HFF-Myc (cell line): Measurements from ENCODE around the gene MED13.
"Not testable (repeated sequence)": the region's sequence is repeated elsewhere in the genome, so short reads cannot be mapped to it uniquely, and the experiment has no call there.

Source experiments
- DNase-seq: peaks from one replicate; pipeline ENCODE4 v3.0.0-alpha.2; 2011; ENCODE audit warnings: low read depth; ENCODE audit errors: extremely low read depth
- H3K4me3 ChIP-seq: replicated peaks from 2 replicates; pipeline ENCODE4 v1.5.1; 2011; ENCODE audit warnings: low read depth, mild to moderate bottlenecking, control low read depth, low read length
- TF ChIP-seq, protein P1 (sequence below): IDR thresholded peaks from 2 replicates; pipeline ENCODE4 v1.5.1; 2012; ENCODE audit warnings: mild to moderate bottlenecking, low read depth, low read length, control low read depth; ENCODE audit errors: missing control alignments

Gene MED13

DNA sequence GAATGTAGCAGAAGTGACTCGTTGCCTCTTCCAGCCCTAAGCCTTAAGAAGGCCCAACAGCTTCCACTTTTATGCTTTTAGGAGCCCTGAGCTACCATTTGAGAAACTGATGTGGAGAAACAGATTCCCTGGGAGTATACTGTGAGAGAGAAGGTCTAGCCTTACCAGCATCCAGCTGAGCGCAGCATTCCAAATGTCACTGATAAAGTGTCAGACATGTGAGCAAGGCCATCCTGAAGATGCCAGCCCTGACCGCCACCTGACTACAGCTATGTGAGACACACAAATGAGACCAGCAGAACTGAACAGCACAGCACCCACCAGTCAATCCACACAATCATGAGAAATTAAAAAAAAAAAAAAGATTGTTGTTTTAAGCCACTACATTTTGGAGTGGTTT is 18.6 kb upstream of the MED13 start:
- TF ChIP-seq, protein P1, sequence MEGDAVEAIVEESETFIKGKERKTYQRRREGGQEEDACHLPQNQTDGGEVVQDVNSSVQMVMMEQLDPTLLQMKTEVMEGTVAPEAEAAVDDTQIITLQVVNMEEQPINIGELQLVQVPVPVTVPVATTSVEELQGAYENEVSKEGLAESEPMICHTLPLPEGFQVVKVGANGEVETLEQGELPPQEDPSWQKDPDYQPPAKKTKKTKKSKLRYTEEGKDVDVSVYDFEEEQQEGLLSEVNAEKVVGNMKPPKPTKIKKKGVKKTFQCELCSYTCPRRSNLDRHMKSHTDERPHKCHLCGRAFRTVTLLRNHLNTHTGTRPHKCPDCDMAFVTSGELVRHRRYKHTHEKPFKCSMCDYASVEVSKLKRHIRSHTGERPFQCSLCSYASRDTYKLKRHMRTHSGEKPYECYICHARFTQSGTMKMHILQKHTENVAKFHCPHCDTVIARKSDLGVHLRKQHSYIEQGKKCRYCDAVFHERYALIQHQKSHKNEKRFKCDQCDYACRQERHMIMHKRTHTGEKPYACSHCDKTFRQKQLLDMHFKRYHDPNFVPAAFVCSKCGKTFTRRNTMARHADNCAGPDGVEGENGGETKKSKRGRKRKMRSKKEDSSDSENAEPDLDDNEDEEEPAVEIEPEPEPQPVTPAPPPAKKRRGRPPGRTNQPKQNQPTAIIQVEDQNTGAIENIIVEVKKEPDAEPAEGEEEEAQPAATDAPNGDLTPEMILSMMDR, result no peak
- no peak for DNase-seq
- H3K4me3 ChIP-seq, result no peak overlapping the region

GRCh38 chr17:62080647-62081046 is 15.6 kb upstream of the MED13 start:
- DNase-seq, result no peak

DNA sequence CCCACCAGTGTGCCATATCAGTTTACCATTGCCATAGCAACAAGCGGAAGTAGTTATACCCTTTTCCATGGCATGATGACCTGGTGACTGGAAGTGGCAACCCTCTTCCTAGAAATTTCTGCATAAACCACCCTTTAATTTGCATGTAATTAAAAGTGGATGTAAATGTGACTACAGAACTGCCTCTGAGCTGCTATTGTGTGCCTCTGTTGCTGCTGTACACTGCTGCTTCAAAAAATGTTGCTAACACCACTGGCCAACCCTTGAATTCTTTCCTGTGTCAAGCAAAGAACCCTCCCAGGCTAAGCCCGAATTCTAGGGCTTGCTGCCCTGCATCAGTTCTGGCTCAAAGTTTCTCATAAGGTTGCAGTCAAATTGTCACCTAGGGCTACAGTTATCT is 12.9 kb upstream of the MED13 start:
- TF ChIP-seq, protein P1, result no peak
- no peak for DNase-seq
- H3K4me3 ChIP-seq, result no peak overlapping the region

More at GRCh38 chr17:62080647-62081046, 15.6 kb upstream of the MED13 start:
- TF ChIP-seq, protein P1, result no peak
- no peak overlapping the region for H3K4me3 ChIP-seq

- no peak for DNase-seq
- no peak overlapping the region for H3K4me3 ChIP-seq
- TF ChIP-seq, protein P1, result no peak
These were observed 12.0 kb upstream of the MED13 start for GRCh38 chr17:62076864-62077788.

- H3K4me3 ChIP-seq, result no peak overlapping the region
- TF ChIP-seq, protein P1, result no peak
- no peak for DNase-seq
These were observed 10.3 kb upstream of the MED13 start for GRCh38 chr17:62075308-62075815.

DNA sequence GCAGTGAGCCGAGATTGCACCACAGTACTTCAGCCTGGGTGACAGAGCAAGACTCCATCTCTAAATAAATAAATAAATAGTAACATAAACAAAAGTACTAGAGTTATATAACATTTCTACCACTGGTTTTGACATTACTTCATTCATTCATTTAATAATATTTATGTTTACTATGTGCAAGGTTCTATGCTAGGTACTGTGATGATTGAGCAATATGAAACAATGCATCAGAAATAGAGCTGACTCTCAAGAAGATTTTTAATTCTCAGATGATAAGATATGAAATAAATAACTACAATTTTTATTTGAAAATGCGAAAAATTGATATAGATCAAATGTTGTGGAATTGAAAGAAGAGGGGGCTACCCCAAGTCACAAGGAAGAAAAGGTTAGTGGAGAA is 8.9 kb upstream of the MED13 start:
- TF ChIP-seq, protein P1, result no peak
- no peak overlapping the region for H3K4me3 ChIP-seq

GRCh38 chr17:62072855-62073254 is 7.8 kb upstream of the MED13 start:
- not testable (repeated sequence) for H3K4me3 ChIP-seq, DNase-seq

More for the DNA sequence above, 8.9 kb upstream of the MED13 start:
- no peak for DNase-seq
